Neuronal stem cell (in vitro differentiated cells): ENCODE measurements around the gene C2orf68.

Experiments used
- DNase-seq: peaks from one replicate; pipeline ENCODE4 v3.0.0-alpha.2; 2013; ENCODE audit warnings: low spot score
- H2AFZ ChIP-seq: one replicate; pipeline ENCODE4 v1.6.1; 2013; ENCODE audit warnings: mild to moderate bottlenecking, low read length, inconsistent platforms
- H2AK5ac ChIP-seq: 2 replicates; pipeline ENCODE4 v1.6.1; 2013; ENCODE audit warnings: low read depth, mild to moderate bottlenecking, inconsistent platforms, low read length, moderate library complexity, mixed read lengths
- H2BK120ac ChIP-seq: 2 replicates; pipeline ENCODE4 v1.6.1; 2013; ENCODE audit warnings: low read depth, mild to moderate bottlenecking, inconsistent platforms, low read length, moderate library complexity, mixed read lengths
- H2BK12ac ChIP-seq: one replicate; pipeline ENCODE4 v1.6.1; 2013; ENCODE audit warnings: low read length, inconsistent platforms
- H2BK15ac ChIP-seq: 2 replicates; pipeline ENCODE4 v1.6.1; 2013; ENCODE audit warnings: mild to moderate bottlenecking, low read length, inconsistent platforms, mixed read lengths
- H2BK5ac ChIP-seq: one replicate; pipeline ENCODE4 v1.6.1; 2013; ENCODE audit warnings: inconsistent platforms, mild to moderate bottlenecking, low read length, moderate library complexity
- H3K14ac ChIP-seq: one replicate; pipeline ENCODE4 v1.6.1; 2013; ENCODE audit warnings: low read length, inconsistent platforms
- H3K18ac ChIP-seq: 2 replicates; pipeline ENCODE4 v1.6.1; 2013; ENCODE audit warnings: low read length, inconsistent platforms
- H3K23ac ChIP-seq: 2 replicates; pipeline ENCODE4 v1.6.1; 2013; ENCODE audit warnings: low read depth, mild to moderate bottlenecking, mixed read lengths, low read length, inconsistent platforms; ENCODE audit not compliant: poor library complexity
- H3K27ac ChIP-seq: replicated peaks from 3 replicates; pipeline ENCODE4 v1.5.1; 2013; ENCODE audit warnings: low read length, inconsistent platforms
- H3K27me3 ChIP-seq, 3 experiments: 2 replicates each; pipeline ENCODE4 v1.6.1; 2013; ENCODE audit warnings: low read length in 3 of 3, mild to moderate bottlenecking in 2 of 3, inconsistent platforms in 1 of 3, low read depth in 1 of 3, mixed read lengths in 1 of 3, moderate library complexity in 1 of 3; ENCODE audit not compliant: control insufficient read depth in 3 of 3, insufficient read depth in 3 of 3
- H3K36me3 ChIP-seq, 2 donors: replicated peaks in 1 of 2; 2 replicates each; pipeline ENCODE4 v1.6.1; 2013; ENCODE audit warnings: low read length in 2 of 2; ENCODE audit not compliant: control insufficient read depth in 2 of 2, insufficient read depth in 2 of 2
- H3K4ac ChIP-seq: 2 replicates; pipeline ENCODE4 v1.6.1; 2013; ENCODE audit warnings: inconsistent platforms, mild to moderate bottlenecking, low read length, moderate library complexity
- H3K4me1 ChIP-seq, 2 donors: 1 replicate in 1 of 2; 2 replicates in 1 of 2; pipeline ENCODE4 v1.6.1; 2013; ENCODE audit warnings: low read length in 2 of 2, low read depth in 1 of 2; ENCODE audit not compliant: control insufficient read depth in 2 of 2, insufficient read depth in 1 of 2
- H3K4me2 ChIP-seq: one replicate; pipeline ENCODE4 v1.6.1; 2013; ENCODE audit warnings: mild to moderate bottlenecking, low read length, inconsistent platforms; ENCODE audit not compliant: insufficient read depth, poor library complexity, severe bottlenecking
- H3K4me3 ChIP-seq, 2 donors: 2 replicates each; pipeline ENCODE4 v1.5.1; 2013; ENCODE audit warnings: low read length in 2 of 2, mild to moderate bottlenecking in 2 of 2, inconsistent platforms in 1 of 2, moderate library complexity in 1 of 2
- H3K79me1 ChIP-seq: one replicate; pipeline ENCODE4 v1.6.1; 2013; ENCODE audit warnings: low read depth, mild to moderate bottlenecking, inconsistent platforms, low read length, moderate library complexity
- H3K9ac ChIP-seq: one replicate; pipeline ENCODE4 v1.6.1; 2013; ENCODE audit warnings: mild to moderate bottlenecking, low read depth, low read length, inconsistent platforms; ENCODE audit not compliant: poor library complexity
- H3K9me3 ChIP-seq, 2 donors: replicated peaks in 1 of 2; 2 replicates each; pipeline versions ENCODE3 to v1.6.1; 2013; ENCODE audit warnings: low read length in 2 of 2, mild to moderate bottlenecking in 2 of 2, inconsistent platforms in 1 of 2, low read depth in 1 of 2, mixed read lengths in 1 of 2, moderate library complexity in 1 of 2; ENCODE audit not compliant: control insufficient read depth in 2 of 2, insufficient read depth in 1 of 2
- H4K8ac ChIP-seq: one replicate; pipeline ENCODE4 v1.6.1; 2013; ENCODE audit warnings: low read depth, mild to moderate bottlenecking, inconsistent platforms, low read length, moderate library complexity
- H4K91ac ChIP-seq: one replicate; pipeline ENCODE4 v1.6.1; 2013; ENCODE audit warnings: low read length, low read depth, mild to moderate bottlenecking, inconsistent platforms; ENCODE audit not compliant: poor library complexity
- WGBS, 2 donors: extraction: QIAGEN DNeasy Blood & Tissue Kit; methylation state at CpG; one replicate each; pipeline ENCODE4 v1.1.7; 2013; ENCODE audit warnings: missing lambda C conversion rate in 2 of 2, mixed read lengths in 1 of 2; ENCODE audit not compliant: insufficient read length in 2 of 2, insufficient replicate concordance in 1 of 2; ENCODE audit errors: extremely low coverage in 2 of 2; 5-methylcytosine and 5-hydroxymethylcytosine counted together

The C2orf68 gene

GRCh38 chr2:85599468-85600234 is 12.2 kb downstream of the C2orf68 start:
- Histone ChIP-seq H3K23ac (peak overlapping the region; percentile 76), H2AFZ (no peak overlapping the region), H3K36me3 (peaks cover 29 to 40% of the 10 kb centered on the region in 2 donors), H3K14ac (no peak overlapping the region), H2BK15ac (no peak overlapping the region), H2BK12ac (no peak overlapping the region), H3K18ac (no peak overlapping the region), H2BK5ac (no peak overlapping the region), H3K9me3 (peaks cover 0 to 2% of the 10 kb centered on the region in 2 donors), H4K91ac (no peak overlapping the region), H3K79me1 (peaks cover 17% of the 10 kb centered on the region), H3K27me3 (no peaks in the 10 kb centered on the region), H3K27ac (no peak overlapping the region), H3K4me2 (no peak overlapping the region), H3K9ac (no peak overlapping the region), H2BK120ac (no peak overlapping the region), H3K4ac (no peak overlapping the region), H3K4me1 (peaks cover 10 to 14% of the 10 kb centered on the region in 2 donors), H4K8ac (no peak overlapping the region), H3K4me3 (peak overlapping the region in 1 of 2 donors; percentile 24), H2AK5ac (no peak overlapping the region)
- DNase-seq: no peak
- no CpG with 5 or more reads among the region's 17 CpGs for WGBS, 2 donors

GRCh38 chr2:85598594-85599340 is 13.1 kb downstream of the C2orf68 start:
- Histone ChIP-seq H3K79me1 (peaks cover 15% of the 10 kb centered on the region), H3K18ac (no peak overlapping the region), H3K27ac (no peak overlapping the region), H2BK15ac (no peak overlapping the region), H2AK5ac (no peak overlapping the region), H3K36me3 (peaks cover 29 to 37% of the 10 kb centered on the region in 2 donors), H3K9ac (no peak overlapping the region), H3K9me3 (peaks cover 0 to 2% of the 10 kb centered on the region in 2 donors), H3K4me1 (peaks cover 14 to 17% of the 10 kb centered on the region in 2 donors), H4K8ac (no peak overlapping the region), H2BK120ac (no peak overlapping the region), H4K91ac (no peak overlapping the region), H3K27me3 (no peaks in the 10 kb centered on the region), H3K4me3 (no peak overlapping the region), H3K23ac (no peak overlapping the region), H3K4ac (no peak overlapping the region), H2BK12ac (no peak overlapping the region), H2BK5ac (no peak overlapping the region), H3K4me2 (no peak overlapping the region), H2AFZ (no peak overlapping the region), H3K14ac (no peak overlapping the region)
- no peak for DNase-seq
- no CpG with 5 or more reads among the region's 14 CpGs for WGBS, 2 donors

- H3K4ac ChIP-seq: no peak overlapping the region
- H3K4me3 ChIP-seq: peak overlapping the region in 1 of 2 donors; percentile 86
- H2AK5ac ChIP-seq: no peak overlapping the region
- no peak for DNase-seq
- peaks cover 14 to 17% of the 10 kb centered on the region in 2 donors for H3K4me1 ChIP-seq
- peaks cover 29 to 37% of the 10 kb centered on the region in 2 donors for H3K36me3 ChIP-seq
- H3K23ac ChIP-seq: no peak overlapping the region
- no peak overlapping the region for H2BK12ac ChIP-seq
- no peak overlapping the region for H3K4me2 ChIP-seq
- H3K27me3 ChIP-seq: no peaks in the 10 kb centered on the region
- no peak overlapping the region for H3K14ac ChIP-seq
- no peak overlapping the region for H2BK120ac ChIP-seq
- H3K9ac ChIP-seq: no peak overlapping the region
- H4K91ac ChIP-seq: no peak overlapping the region
- H3K18ac ChIP-seq: no peak overlapping the region
- no CpG with 5 or more reads among the region's 5 CpGs for WGBS, 2 donors
- H2AFZ ChIP-seq: no peak overlapping the region
- no peak overlapping the region for H2BK15ac ChIP-seq
- H3K9me3 ChIP-seq: no peaks in the 10 kb centered on the region
- no peak overlapping the region for H2BK5ac ChIP-seq
- no peak overlapping the region for H3K27ac ChIP-seq
- H4K8ac ChIP-seq: no peak overlapping the region
- H3K79me1 ChIP-seq: peaks cover 15% of the 10 kb centered on the region
These were observed 14.6 kb downstream of the C2orf68 start for GRCh38 chr2:85597241-85597640.
